ENCODE results near the gene ELFN1. TPM values are rescaled to one million over a fixed set of nuclear protein-coding genes. Genes with fewer than 3 reads are reported as not detected.

ELFN1 gene
- total and polyA plus RNA-seq, 8 donors = 0.20 to 0.94 (median 0.73) TPM

GRCh38 chr7:1740214-1740613 lies 70.1 kb downstream of the ELFN1 start:
- no peaks in the 10 kb centered on the region for H3K36me3 ChIP-seq
- FAIRE-seq (no peak), ATAC-seq (no peak), DNase-seq (peak in 1 of 6 donors; percentile 50)
- H3K27ac ChIP-seq = no peak overlapping the region
- no peak for TF ChIP-seq CTCF (IDR thresholded peaks at IDR 0.05)
- intact Hi-C loops (cut with DNase I) = no loop called here
- H3K27me3 ChIP-seq = no peaks in the 10 kb centered on the region
- no peaks in the 10 kb centered on the region for H3K4me1 ChIP-seq
- no peak overlapping the region for H3K4me3 ChIP-seq
- no peaks in the 10 kb centered on the region for H3K9me3 ChIP-seq
- WGBS, 2 donors = 81 to 88% methylated on average over 17 of the region's 17 CpGs

DNA sequence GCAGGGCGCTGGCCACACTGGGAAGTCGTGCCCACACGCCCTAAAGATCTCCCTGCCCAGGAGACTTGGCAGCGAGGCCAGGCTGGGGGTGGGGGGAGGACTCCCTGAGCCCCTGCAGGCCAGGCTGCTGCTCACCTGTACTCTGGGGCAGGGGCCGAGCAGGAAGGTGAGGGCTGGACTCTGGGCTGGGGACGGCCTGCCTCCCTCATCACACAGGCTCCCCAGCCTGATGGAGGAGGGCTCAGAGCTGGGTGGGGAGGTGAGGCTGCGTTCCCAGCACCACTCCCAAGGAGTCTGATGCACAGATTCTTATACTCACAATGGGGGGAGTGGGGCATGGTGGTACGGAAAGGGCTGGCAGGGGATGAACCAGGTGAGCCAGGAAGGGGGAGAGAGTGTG lies 71.2 kb downstream of the ELFN1 start:
- FAIRE-seq (no peak), ATAC-seq (no peak)

GRCh38 chr7:1741751-1742554 lies 71.9 kb downstream of the ELFN1 start:
- WGBS, 2 donors = 76 to 80% methylated on average over 33 of the region's 33 CpGs
- no peak for TF ChIP-seq CTCF (IDR thresholded peaks at IDR 0.05)
- ATAC-seq (no peak), DNase-seq (peak in 3 of 6 donors; percentile 11 to 61 (median 55)), FAIRE-seq (no peak)
- H3K27me3 ChIP-seq = no peaks in the 10 kb centered on the region
- H3K27ac ChIP-seq = no peak overlapping the region
- no peak overlapping the region for H3K4me3 ChIP-seq
- H3K36me3 ChIP-seq = no peaks in the 10 kb centered on the region
- intact Hi-C loops (cut with DNase I) = no loop called here
- no peaks in the 10 kb centered on the region for H3K4me1 ChIP-seq
- H3K9me3 ChIP-seq = no peaks in the 10 kb centered on the region

More for the DNA sequence above, 71.2 kb downstream of the ELFN1 start:
- intact Hi-C loops (cut with DNase I) = no loop called here
- H3K4me3 ChIP-seq = no peak overlapping the region
- no peaks in the 10 kb centered on the region for H3K4me1 ChIP-seq
- 79 to 85% methylated on average over 7 to 8 of the region's 8 CpGs for WGBS, 2 donors
- no peak overlapping the region for H3K27ac ChIP-seq
- no peak for TF ChIP-seq CTCF (IDR thresholded peaks at IDR 0.05)
- H3K9me3 ChIP-seq = no peaks in the 10 kb centered on the region
- H3K27me3 ChIP-seq = no peaks in the 10 kb centered on the region
- H3K36me3 ChIP-seq = no peaks in the 10 kb centered on the region
- peak in 2 of 6 donors; percentile 13 to 50 for DNase-seq

DNA sequence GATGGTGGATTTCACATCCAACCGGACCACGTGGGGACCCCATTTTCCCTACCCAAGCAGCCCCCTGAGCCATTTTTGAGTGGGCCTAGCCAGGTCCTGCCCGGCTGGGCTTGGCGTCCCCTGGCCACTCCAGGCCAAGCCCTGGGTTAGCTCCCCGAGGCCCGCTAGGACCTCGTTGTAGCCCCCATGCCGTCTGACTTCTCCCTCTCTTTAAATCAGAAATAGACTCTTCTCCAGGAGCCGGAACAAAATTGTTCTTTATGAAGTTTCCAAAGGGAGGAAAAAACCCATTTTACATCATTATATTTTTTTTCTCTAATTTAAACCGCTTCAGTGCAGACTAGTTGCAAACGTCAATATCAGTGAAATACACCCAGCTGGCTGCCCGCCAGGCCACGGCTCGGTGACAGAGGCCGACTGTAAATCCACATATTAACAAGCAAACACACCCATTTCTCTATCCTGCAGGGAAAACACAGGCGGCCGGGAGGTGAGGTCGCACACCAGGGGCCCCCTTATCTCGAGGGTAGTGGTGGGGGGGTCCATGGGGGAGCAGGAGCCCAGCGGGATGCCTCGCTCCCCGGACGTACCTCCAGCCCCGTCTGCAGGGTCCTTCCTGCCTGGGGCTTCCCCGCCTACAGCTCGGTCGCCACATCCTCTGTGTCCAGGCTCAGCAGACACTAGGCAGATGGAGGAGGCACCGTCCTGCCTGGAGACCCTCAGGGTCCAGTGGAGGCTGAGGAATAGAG lies 72.7 kb downstream of the ELFN1 start:
- H3K4me1 ChIP-seq = no peaks in the 10 kb centered on the region
- ATAC-seq (peak; percentile 37 to 62 (median 44)), FAIRE-seq (no peak), DNase-seq (peak in 5 of 6 donors; percentile 18 to 84 (median 71))
- H3K9me3 ChIP-seq = no peaks in the 10 kb centered on the region
- no peak overlapping the region for H3K27ac ChIP-seq
- intact Hi-C loops (cut with DNase I) = no loop called here
- no peak for TF ChIP-seq CTCF (IDR thresholded peaks at IDR 0.05)
- no peaks in the 10 kb centered on the region for H3K36me3 ChIP-seq
- H3K4me3 ChIP-seq = no peak overlapping the region
- H3K27me3 ChIP-seq = no peaks in the 10 kb centered on the region
- 24 to 27% methylated on average over 28 of the region's 28 CpGs for WGBS, 2 donors
